NCI-H146 (cell line): Measurements from ENCODE around the gene ADPRH.
"Not testable (repeated sequence)": the region's sequence is repeated elsewhere in the genome, so short reads cannot be mapped to it uniquely, and the experiment has no call there.

Source experiments
- DNase-seq: peaks from one replicate; lab custom pipeline; 2025; lab: John Stamatoyannopoulos, UW

Gene ADPRH

GRCh38 chr3:119579366-119580066, at the start of gene ADPRH:
ADPRH (plus strand) TSS chr3:119579492; CDS start chr3:119582170, 2,678 bp downstream.
- DNase-seq = peak; percentile 80

GRCh38 chr3:119529883-119530282, 49.4 kb upstream of the ADPRH start:
- DNase-seq = no peak

GRCh38 chr3:119530456-119530855, 48.8 kb upstream of the ADPRH start:
- no peak for DNase-seq

GRCh38 chr3:119531151-119531550, 48.1 kb upstream of the ADPRH start:
- no peak for DNase-seq

GRCh38 chr3:119534296-119534695, 45.0 kb upstream of the ADPRH start:
- DNase-seq = no peak

- DNase-seq = no peak
These were observed 42.5 kb upstream of the ADPRH start for GRCh38 chr3:119536757-119537156.

GRCh38 chr3:119538772-119539171, 40.5 kb upstream of the ADPRH start:
- DNase-seq = no peak

- no peak for DNase-seq
These were observed 37.7 kb upstream of the ADPRH start for GRCh38 chr3:119541547-119541946.

GRCh38 chr3:119542168-119542767, 37.0 kb upstream of the ADPRH start:
- no peak for DNase-seq

- DNase-seq = no peak
These were observed 36.1 kb upstream of the ADPRH start for GRCh38 chr3:119543147-119543546.

- DNase-seq = no peak
These were observed 32.1 kb upstream of the ADPRH start for GRCh38 chr3:119547227-119547626.

- no peak for DNase-seq
These were observed 31.0 kb upstream of the ADPRH start for GRCh38 chr3:119548341-119548740.

GRCh38 chr3:119550192-119550910, 28.9 kb upstream of the ADPRH start:
- DNase-seq = no peak

GRCh38 chr3:119551598-119551997, 27.7 kb upstream of the ADPRH start:
- DNase-seq = no peak

GRCh38 chr3:119552928-119553327, 26.4 kb upstream of the ADPRH start:
- DNase-seq = not testable (repeated sequence)

- no peak for DNase-seq
These were observed 25.4 kb upstream of the ADPRH start for GRCh38 chr3:119553823-119554415.

GRCh38 chr3:119555309-119555735, 24.0 kb upstream of the ADPRH start:
- DNase-seq = no peak

GRCh38 chr3:119555929-119556328, 23.4 kb upstream of the ADPRH start:
- no peak for DNase-seq

GRCh38 chr3:119557192-119557876, 22.0 kb upstream of the ADPRH start:
- DNase-seq = no peak

GRCh38 chr3:119557877-119558269, 21.4 kb upstream of the ADPRH start:
- no peak for DNase-seq

GRCh38 chr3:119558626-119559317, 20.5 kb upstream of the ADPRH start:
- DNase-seq = no peak
